Omental fat pad (tissue), 4 donors: ENCODE measurements around the gene TCP1. TPM values are rescaled to one million over a fixed set of nuclear protein-coding genes. Genes with fewer than 3 reads are reported as not detected.
"Not testable (repeated sequence)": the region's sequence is repeated elsewhere in the genome, so short reads cannot be mapped to it uniquely, and the experiment has no call there.

Source experiments
- ATAC-seq: fragments of 150-250 bp; one replicate; pipeline ENCODE4 v1.9.1; 2016; ENCODE audit warnings: mild to moderate bottlenecking, moderate library complexity; ENCODE audit not compliant: low FRiP score
- DNase-seq: peaks from one replicate; pipeline ENCODE4 v3.0.0-alpha.2; 2019; ENCODE audit warnings: low spot score
- CTCF ChIP-seq, 3 donors: fragments of 450-650 bp; IDR thresholded peaks; one replicate each; pipeline ENCODE4 v1.5.1; 2016 to 2017; ENCODE audit warnings: antibody characterized with exemption in 3 of 3, mild to moderate bottlenecking in 3 of 3, moderate library complexity in 2 of 3
- total RNA-seq, 4 donors: library from RNA; depleted of rRNA; stranded (reverse); fragments of >200 nt; gene quantifications; one replicate each; pipeline ENCODE4 v1.1.0, GENCODE V29; 2016

Gene TCP1
- total RNA-seq, 4 donors from 2014 or later, result 146 to 248 (median 192) TPM

GRCh38 chr6:159746759-159747158 lies 42.6 kb downstream of the TCP1 start:
- DNase-seq, result no peak
- ATAC-seq, result no peak
- TF ChIP-seq CTCF (IDR thresholded peaks at IDR 0.05), result no peak

GRCh38 chr6:159745081-159745480 lies 44.3 kb downstream of the TCP1 start:
- TF ChIP-seq CTCF (IDR thresholded peaks at IDR 0.05), result no peak
- ATAC-seq (no peak), DNase-seq (no peak)

- no peak for ATAC-seq
- no peak for DNase-seq
- no peak for TF ChIP-seq CTCF (IDR thresholded peaks at IDR 0.05)
Measured at GRCh38 chr6:159742165-159742564, 47.2 kb downstream of the TCP1 start.

GRCh38 chr6:159739341-159739740 lies 50.1 kb downstream of the TCP1 start:
- no peak for ATAC-seq
- DNase-seq, result no peak
- no peak for TF ChIP-seq CTCF (IDR thresholded peaks at IDR 0.05)

GRCh38 chr6:159736908-159737307 lies 52.5 kb downstream of the TCP1 start:
- no peak for TF ChIP-seq CTCF (IDR thresholded peaks at IDR 0.05)
- ATAC-seq, result no peak
- DNase-seq, result no peak

GRCh38 chr6:159733395-159733794 lies 56.0 kb downstream of the TCP1 start:
- ATAC-seq, DNase-seq: not testable (repeated sequence)

GRCh38 chr6:159732550-159732949 lies 56.9 kb downstream of the TCP1 start:
- not testable (repeated sequence) for DNase-seq, ATAC-seq

GRCh38 chr6:159730332-159730676 lies 59.1 kb downstream of the TCP1 start:
- no peak for DNase-seq
- no peak for TF ChIP-seq CTCF (IDR thresholded peaks at IDR 0.05)
- no peak for ATAC-seq
